HG03066 (cell line): ENCODE results near the gene ATP23.

Experiments
- ATAC-seq: cut with Tn5 transposase; IDR thresholded peaks from one replicate; pipeline ENCODE4 v1.9.1; 2021; ENCODE audit warnings: low read depth; ENCODE audit not compliant: unreplicated experiment

ATP23 gene

DNA sequence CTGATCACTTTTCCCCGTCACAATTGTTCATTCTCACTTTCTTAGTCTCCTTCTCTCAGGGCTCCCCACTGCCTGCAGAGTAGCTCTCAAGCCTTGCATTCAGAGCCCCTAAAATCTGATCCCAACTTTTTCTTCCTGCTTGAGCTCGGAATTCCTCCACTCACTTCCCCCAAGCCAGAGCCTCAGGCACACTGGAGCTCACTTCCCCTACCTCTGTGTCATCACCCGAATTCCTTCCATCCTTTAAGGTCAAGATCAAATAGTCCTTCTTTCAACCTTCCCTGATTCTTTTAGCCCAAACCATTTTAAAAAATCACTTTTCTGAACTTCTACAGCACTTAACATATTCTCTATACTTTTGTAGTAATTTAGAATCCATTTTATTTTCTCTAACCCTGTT, 34.1 kb upstream of the ATP23 start:
- no peak for ATAC-seq

DNA sequence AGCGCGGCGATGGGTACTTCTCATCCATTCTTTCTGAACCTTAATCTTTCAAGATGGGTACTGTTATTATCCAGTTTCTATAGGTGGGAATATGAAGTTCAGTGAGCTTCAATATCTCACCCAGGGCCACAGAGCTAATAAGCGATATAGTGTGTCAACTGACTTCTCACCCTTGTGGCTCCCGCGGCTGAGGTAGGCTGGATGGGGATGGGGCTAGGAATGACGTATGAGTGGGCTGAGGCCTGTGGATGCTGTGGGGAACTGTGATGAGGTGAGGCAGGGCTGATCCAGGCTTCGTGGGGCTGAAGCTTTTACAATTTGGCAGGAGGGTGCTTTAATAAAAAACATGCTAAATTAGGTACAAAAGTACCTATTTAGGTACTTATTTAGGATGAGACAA, 32.9 kb upstream of the ATP23 start:
- ATAC-seq, result no peak

DNA sequence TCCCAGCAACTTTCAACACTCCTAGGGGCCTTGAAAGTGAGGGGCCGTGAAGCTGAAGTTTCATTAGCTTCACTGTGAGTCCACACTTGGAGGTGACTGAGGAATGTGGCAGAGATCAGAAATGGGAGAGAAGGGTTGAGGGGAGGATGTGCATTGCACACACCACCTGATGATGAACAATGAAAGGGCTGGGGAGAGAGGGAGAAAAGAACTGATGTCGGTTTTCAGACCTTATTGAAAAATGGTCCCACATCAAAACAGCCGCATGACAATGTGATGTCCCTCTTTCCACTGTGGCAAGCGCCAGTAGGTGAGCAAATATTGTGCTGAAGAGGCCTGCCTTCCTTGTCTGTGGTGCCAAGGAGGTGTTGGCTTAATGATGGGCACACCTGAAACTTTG, 32.3 kb upstream of the ATP23 start:
- no peak for ATAC-seq

DNA sequence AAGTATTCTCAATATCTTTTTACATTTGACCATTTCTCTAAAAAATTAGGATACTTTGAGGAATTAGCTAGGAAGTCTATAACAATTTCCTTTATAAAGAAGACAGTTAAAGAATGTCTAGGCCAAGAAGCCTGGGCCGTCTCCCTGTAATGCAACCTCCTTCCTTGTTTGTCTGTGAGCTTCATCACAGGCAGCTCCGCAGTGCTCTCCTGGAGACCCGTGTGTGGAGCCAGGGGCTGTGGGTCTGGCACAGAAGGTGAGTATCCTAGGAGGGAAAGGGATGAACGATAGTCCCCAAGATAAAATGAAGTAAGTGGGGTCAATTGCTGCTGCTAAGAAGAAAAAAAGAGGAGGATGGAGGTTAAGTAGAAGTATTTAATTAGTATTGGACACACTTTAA, 31.8 kb upstream of the ATP23 start:
- no peak for ATAC-seq

DNA sequence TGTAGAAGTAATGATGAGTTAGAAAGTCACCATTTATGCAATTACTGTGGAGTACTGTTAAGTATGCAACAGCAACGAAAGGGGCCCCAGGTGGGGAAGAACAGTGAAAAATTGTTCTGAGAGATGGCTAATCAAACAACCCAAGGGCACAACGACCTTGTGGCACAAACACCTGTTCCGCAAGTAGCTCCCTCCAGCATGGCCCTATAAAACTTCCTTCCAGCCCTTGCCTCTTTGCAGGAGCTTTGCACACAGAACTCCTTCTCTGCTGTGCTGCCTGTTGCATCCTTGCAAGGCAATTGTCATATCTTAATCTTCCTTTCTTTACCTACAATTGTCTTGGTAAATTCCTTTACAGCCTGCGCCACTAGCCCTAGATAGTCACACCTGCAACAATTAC, 23.2 kb upstream of the ATP23 start:
- no peak for ATAC-seq

DNA sequence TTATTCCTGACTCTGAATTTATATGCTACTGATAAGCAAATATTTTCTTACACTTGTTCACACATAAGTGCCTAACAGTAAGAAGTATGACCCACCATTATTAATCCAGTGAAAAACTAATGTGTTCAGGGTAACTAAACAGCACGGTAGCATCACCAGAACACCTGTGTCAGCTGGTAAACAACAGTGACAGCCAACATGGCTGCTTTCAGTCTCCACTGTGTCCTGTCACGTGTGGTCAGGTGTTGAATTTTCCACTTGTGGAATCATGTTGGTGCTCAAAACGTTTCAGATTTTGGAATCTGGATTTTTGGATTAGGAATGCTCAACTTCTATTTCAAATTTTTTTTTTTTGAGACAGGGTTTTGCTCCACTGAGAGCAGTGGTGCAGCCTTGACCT, 14.3 kb upstream of the ATP23 start:
- no peak for ATAC-seq

DNA sequence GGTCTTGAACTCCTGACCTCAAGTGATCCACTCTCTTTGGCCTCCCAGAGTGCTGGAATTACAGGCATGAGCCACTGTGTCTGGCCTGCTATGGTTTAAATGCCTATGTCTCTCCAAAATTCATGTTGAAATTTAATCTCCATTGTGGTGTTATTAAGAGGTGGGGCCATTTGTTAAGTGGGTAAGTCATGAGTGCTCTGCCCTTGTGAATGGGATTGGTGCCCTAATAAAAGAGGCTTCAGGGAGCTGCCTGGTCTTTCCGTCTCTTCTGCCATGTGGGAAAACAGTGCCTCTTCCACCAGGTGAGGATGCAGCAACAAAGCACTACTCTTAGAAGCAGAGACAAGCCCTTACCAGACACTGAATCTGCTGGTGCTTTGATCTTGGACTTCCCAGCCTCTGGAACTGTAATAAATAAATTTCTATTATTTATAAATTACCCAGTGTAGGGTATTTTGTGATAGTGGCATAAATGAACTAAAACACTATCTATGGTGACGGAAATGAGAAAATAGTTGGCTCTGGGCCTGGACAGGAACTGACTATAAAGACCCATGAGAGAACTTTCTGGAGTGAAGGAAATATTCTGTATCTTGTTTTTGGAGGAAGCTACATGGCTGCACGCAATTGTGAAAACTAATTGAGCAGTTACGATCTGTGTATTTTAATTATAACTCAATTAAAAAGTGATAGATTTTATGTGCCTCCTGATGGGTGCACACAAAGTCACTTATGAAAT, 12.1 kb upstream of the ATP23 start:
- no peak for ATAC-seq

DNA sequence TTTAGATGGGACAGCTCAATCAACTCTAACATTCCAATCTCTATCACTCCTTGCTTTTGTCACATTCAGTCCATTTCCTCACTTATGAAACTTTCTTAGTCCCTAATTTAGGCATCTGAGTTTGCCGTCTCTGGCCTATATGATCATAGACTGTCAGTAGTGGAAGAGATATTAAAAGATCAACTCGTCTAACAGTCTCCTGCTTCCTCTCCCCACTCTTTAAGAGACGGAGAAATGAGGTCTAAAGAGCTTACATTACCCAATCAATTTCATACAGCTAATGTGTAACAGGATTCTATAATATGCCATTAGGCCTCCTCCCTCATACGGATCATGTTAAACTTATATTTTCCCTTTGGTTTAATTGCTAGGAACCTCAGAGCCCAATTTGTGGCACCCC, 6.5 kb upstream of the ATP23 start:
- no peak for ATAC-seq

DNA sequence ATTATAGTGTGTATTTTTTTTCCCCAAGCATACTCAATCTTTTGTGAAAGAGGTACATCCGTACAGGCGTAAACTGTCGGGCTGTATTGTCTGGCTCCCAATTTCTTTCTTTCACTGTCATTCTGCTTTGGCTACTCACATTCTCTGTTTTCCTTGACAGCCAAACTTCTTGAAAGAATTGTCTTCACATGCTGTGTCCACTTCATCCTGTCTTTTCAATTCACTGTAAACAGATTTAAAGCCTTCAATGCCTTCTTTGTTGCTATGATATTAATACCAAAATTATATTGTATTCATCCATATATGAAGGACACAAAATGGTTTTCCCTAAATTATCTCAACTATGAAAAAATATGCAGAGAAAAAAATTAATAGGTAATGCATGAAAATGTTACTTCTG, 6.0 kb upstream of the ATP23 start:
- ATAC-seq, result no peak

DNA sequence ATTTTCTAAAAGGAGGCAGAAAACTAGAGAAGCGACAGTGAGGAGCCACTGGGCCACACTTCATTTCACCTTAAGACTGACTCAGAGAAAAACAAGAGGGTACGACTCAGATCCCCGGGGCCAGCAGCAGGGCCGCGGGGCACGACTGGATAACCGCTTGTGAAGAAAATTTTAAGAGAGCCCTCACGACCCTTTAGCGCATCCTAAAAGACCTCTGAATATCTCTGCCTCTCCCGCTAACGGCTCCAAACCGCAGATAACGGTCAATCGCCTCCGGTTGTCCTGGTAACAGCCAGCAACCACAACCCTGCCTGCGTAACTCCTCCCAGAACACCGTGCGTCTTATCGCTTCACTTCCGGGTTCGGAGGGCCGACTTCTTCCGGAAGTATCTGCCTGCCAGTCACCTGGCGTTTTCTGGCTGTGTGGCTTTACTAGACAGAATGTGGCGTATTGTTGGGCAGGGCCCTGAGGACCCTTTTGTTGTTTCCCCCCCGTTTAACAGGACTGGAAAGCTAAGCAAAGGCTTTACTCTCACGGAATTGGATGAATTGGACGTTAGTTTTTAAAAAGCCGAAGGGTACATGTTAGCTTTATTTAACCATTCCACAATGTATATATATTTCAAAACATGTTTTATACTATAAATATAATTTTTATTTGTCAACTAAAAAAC, 5.4 kb upstream of the ATP23 start:
- peak; percentile 99 for ATAC-seq

DNA sequence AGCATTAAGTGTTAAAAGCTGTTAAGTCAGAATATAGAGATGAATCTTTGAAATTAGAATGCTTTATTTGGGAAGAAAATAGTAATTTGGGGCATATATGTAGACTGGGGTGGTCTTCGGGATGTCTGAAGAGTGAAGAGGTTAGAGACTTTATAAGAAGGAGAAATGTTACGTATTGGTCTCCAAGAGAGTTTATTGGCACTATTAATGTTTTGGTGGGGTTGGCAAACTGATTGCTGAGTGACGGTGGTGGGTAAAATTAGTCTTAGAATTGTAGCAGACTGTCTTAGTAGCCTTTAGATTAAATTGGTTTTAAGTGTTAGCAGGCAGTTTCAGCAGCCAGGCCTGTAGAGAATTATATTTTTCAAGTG, 4.9 kb upstream of the ATP23 start:
- ATAC-seq, result no peak

DNA sequence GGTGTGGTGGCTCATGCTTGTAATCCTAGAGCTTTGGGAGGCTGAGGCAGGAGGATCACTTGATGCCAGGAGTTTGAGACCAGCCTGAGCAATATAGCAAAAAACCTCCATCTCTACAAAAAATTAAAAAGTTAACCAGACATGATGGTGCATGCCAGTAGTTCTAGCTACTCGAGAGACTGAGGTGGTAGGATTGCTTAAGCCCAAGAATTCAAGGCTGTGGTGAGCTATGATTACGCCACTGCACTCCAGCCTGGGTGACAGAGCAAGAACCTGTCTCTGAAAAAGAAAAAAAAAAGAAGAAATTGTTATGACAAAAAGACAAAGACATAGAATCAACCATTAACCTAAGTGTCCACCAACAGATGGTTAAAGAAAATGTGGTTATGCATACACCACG, 2.1 kb upstream of the ATP23 start:
- ATAC-seq, result no peak

DNA sequence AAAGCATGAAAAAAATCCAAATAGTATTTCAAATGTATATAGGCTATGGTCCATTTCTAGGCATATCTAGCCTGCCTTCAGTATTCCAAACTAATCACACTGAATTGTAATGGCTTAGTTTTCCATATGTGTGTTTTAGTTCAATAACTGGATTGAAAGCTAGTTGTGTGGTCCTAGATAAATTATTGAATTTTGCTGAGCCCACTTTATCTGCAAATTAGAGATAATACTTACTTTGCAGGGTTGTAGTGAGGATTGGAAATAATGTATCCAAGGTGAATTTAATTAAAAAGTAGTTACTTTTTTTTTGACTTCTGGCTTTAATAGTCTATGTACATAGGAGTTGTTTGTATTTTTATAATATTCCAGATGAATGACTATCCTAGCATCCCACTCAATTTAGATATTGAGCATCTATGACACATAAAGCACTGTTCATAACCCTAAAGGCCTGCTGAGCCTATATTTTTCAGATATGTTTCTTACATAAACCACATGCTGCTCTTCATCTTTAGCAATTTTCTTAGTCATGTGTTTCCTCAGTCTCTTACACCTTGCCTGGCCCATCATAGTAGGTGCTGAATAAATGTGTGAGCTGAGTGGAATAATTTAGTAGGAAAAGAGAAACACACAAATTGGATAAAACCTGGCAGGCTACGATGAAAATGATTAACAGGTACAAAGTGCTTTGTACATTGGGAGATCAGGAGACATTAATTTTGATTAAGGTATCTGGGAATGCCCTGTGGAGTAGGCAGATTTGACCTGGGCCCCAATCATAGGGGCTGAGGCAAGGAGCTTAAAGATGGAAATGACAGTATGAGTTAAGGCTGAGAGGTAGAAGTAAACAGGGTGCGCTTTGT, 1.1 kb upstream of the ATP23 start:
- no peak for ATAC-seq

DNA sequence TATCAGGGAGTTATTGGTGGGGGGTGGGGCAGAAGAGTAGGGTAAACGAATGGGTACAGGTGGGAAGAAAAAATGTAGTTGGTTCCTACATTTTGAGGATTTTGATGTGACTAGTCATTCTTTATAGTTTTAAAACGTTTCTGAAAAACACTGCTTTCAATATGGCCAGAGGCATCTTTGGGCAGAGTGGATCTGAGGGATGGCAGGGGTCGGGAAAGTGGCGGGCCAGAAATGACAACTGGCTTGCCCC, 527 bp upstream of the ATP23 start:
- ATAC-seq, result no peak

DNA sequence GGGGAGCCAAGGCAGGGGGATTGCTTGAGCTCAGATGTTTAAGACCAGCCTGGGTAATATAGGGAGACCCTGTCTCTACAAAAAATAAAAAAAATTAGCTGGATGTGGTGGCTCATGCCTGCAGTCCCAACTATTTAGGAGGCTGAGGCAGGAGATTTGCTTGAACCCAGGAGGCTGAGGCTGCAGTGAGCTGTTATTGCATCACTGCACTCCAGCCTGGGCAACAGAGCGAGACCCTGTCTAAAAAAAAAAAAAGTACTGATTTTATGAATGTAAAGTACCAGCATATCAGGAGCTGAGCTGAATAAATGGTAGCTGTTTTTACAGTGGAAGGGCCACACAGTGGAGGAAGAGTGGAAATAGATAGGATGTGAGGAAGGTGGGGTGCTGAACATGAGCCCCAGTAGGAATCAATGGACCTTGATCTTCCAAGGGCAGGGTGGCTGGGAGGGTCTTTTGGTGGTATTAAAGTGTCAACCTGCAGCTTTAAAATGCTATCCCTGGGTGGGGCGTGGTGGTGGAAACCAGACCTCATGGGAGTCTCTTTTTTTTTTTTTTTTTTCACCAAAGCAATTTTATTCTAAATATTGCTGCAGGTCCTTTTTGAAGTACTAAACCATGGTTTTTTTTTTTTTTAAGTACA, 2.2 kb downstream of the ATP23 start:
- ATAC-seq, result no peak

DNA sequence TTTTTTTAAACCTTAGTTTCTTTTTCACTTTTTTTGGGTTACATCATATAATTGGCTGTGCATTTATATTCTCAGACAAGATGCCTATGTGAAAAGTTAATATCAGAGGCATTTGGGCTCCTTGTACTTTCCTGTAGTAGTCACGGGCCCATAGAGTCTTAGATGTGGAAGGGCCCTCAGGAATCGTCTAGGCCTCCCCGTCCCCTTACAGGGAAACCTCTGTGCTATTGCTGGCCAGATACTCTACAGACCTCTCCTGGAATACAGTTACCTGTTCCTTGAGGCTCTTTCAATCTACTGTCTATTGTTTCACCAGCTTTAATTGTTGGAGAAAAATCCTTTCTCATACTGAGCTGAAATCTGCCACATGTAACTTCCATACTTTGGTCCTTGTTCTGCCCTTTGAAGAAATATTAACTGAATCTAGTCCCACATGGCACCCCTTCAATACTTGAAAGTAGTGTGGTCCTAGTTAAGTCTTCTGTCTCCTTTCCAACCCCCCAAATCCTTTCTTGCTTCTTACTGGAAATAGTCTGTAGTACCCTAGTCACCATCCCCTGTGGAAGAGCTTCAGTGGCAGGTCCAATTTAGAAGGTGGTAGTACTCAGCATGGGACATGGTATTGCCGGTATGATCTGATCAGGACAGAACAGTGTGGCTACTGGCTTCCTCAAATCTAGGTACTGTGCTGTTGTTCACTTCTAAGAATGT, 3.1 kb downstream of the ATP23 start:
- ATAC-seq, result no peak

DNA sequence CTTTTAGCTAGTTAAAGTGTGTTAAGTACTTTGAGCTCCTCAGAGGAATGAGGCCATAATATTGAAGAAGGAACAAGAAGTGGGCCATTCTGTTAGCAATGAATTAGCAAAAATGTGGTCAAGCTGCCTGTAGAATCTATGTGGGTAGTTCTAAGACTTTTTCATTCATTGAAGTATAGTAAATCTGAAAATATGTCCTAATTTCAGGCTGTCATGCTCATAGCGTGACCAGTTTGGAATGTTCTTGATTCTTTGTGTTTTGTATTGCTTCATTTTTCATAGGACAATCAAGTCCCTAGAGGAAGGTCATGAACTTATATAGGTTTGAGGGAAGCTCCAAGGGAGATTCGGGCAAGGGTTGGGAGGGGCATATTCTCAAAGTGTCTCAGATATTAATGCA, 11.4 kb downstream of the ATP23 start:
- no peak for ATAC-seq

DNA sequence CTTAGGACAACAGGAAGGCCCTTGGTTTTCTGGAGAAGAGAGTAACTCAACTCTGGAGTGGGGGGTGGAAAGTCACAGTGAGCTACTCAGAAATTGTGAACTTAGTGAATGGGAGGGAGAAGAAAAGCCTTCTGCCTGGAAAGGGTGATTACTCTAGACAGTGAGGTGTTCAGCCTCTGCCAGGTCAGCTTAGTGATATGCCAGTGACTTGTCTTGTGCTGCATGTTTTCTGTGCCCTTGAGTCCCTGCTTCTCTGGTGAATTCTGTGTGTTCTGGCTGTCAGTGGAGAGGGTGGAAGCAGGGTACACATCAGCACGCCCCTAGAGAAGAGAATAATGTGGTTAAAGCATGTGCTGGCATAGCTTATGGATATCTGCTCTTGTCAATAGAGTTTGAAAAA, 13.4 kb downstream of the ATP23 start:
- no peak for ATAC-seq

DNA sequence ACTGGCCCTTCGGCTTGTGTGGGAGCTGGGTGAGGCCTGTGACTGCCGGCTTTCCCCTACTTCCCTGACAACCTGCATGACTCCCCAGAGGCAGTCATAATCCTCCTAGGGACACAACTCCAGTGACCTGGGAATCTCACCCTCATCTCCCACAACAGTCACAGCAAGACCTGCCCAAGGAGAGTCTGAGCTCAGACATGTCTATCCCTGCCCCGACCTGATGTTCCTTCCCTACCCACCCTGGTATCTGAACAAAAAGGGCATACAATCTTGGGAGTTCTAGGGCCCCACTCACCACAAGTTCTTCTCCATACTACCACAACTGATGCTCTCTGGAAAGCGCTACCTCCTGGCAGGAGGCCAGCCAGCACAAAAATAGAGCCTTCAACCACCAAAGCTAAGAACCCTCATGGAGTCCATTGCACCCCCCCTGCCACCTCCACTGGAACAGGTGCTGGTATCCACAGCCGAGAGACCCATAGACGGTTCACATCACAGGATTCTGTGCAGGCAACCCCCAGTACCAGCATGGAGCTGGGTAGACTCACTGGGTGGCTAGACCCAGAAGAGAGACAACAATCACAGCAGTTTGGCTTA, 16.8 kb downstream of the ATP23 start:
- ATAC-seq, result no peak

DNA sequence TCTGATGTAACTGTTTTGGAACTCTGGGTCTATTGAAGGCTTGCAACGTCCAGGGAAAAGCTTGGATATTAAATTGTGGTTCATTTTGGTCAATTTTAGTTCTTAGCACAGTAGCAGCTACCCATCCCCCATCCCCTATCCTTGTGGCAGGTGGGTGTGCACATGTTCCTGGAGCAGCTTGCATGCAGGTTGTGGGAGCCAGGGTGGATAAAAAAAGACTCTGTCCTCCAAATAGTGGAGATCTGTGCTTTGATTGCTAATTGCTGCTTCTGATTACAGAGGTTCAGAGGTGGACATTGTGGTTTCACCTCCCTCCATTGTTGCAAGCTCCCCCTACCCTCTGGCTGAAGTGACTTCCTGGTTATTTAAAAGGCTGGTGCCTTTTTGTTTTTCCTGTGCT, 23.1 kb downstream of the ATP23 start:
- no peak for ATAC-seq

DNA sequence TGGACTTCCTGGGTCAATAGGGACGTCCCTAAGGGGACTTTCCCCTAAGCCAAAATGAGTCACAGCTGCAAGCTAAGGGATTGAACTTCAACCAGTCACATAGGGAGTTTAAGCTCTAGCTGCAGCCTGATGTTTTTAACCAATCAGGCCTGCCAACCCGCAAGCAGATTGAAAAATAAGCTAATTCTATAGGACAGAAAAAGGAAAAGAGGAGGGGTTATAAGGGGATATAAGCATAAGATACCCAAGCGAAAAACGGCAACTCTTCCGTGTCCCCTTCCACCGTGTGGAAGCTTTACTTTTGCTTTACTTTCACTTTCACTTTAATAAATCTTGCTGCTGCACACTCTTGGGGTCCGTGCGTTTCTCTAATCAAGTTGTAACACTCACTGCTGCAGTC, 24.4 kb downstream of the ATP23 start:
- ATAC-seq, result no peak
